HepG2 (cell line): ENCODE results near the gene PEX5L. TPM values are rescaled to one million over a fixed set of nuclear protein-coding genes. Genes with fewer than 3 reads are reported as not detected.

Experiments used
- ATAC-seq: fragments of 200-7000 bp; cut with Tn5 transposase; 3 replicates; pipeline ENCODE4 v1.9.1; 2020; ENCODE audit warnings: mild to moderate bottlenecking, moderate library complexity
- BruUV-seq: library from RNA; stranded (reverse); fragments of 400-500 nt; replicated peaks from 2 replicates; lab custom pipeline; 2021; lab: Mats Ljungman, UMichigan
- CTCF ChIA-PET: fragments of 300-600 bp; formaldehyde crosslinking; extraction: SDS; loops from one replicate; lab custom pipeline; 2021; ENCODE audit warnings: low total read pairs, inconsistent platforms, low intra/inter-chr PET ratio; lab: Yijun Ruan, JAX
- POLR2A ChIA-PET: fragments of 350-600 bp; sonication (Branson Sonifier 250); formaldehyde crosslinking; loops from one replicate; lab custom pipeline; 2020; ENCODE audit warnings: antibody characterized with exemption, inconsistent platforms; lab: Yijun Ruan, JAX
- DNase-seq: peaks from one replicate; pipeline ENCODE4 v3.0.0-alpha.2; 2015; ENCODE audit warnings: low spot score
- FAIRE-seq: peaks from 3 replicates; lab custom pipeline; 2011; peaks lifted over from hg19 to GRCh38; lab: Jason Lieb, UNC
- H2AFZ ChIP-seq: one replicate; pipeline ENCODE4 v1.6.1; 2011; ENCODE audit warnings: low read length, inconsistent platforms
- H3K27ac ChIP-seq: fragments of 300-600 bp; 3 replicates; pipeline ENCODE4 v1.8.0; 2011; ENCODE audit warnings: mixed run types, mild to moderate bottlenecking, mixed read lengths, low read length, inconsistent platforms; ENCODE audit not compliant: insufficient read depth; ENCODE audit errors: extremely low read length
- H3K27me3 ChIP-seq, 2 experiments: fragments of 200-600 bp in 1 of 2; 2 replicates in 1 of 2; 3 replicates in 1 of 2; pipeline versions ENCODE4 v1.6.0 to v1.8.0; 2011; ENCODE audit warnings: low read length in 2 of 2, mild to moderate bottlenecking in 2 of 2, moderate library complexity in 2 of 2, inconsistent platforms in 1 of 2; ENCODE audit not compliant: insufficient read depth in 2 of 2, control insufficient read depth in 1 of 2
- H3K36me3 ChIP-seq, 2 experiments: fragments of 200-600 bp in 1 of 2; replicated peaks in 1 of 2; 2 replicates in 1 of 2; 3 replicates in 1 of 2; pipeline versions ENCODE4 v1.5.1 to v1.8.0; 2011; ENCODE audit warnings: low read length in 2 of 2, inconsistent platforms in 1 of 2; ENCODE audit not compliant: insufficient read depth in 2 of 2, control insufficient read depth in 1 of 2
- H3K4me1 ChIP-seq: 2 replicates; pipeline ENCODE4 v1.5.1; 2012; ENCODE audit warnings: low read length, inconsistent platforms; ENCODE audit not compliant: insufficient read depth
- H3K4me2 ChIP-seq: 2 replicates; pipeline ENCODE4 v1.6.0; 2011; ENCODE audit warnings: low read depth, low read length, inconsistent platforms
- H3K4me3 ChIP-seq, 3 experiments: fragments of 200-600 bp in 1 of 3; sonication (generic), shearing (Covaris generic) in 1 of 3; replicated peaks in 1 of 3; 2 replicates each; pipeline ENCODE4 v1.5.1; 2011 to 2016; ENCODE audit warnings: low read length in 3 of 3, inconsistent platforms in 2 of 3, low read depth in 2 of 3, mild to moderate bottlenecking in 2 of 3, control low read depth in 1 of 3, mixed read lengths in 1 of 3; ENCODE audit not compliant: insufficient read depth in 1 of 3
- H3K79me2 ChIP-seq: one replicate; pipeline ENCODE4 v1.6.1; 2011; ENCODE audit warnings: low read length, inconsistent platforms; ENCODE audit not compliant: insufficient read depth
- H3K9ac ChIP-seq: 2 replicates; pipeline ENCODE4 v1.6.0; 2011; ENCODE audit warnings: mild to moderate bottlenecking, low read depth, low read length, inconsistent platforms; ENCODE audit not compliant: insufficient read depth
- H3K9me3 ChIP-seq: 2 replicates; pipeline ENCODE4 v1.5.1; 2012; ENCODE audit warnings: mild to moderate bottlenecking, low read length
- H4K20me1 ChIP-seq: 2 replicates; pipeline ENCODE4 v1.6.0; 2011; ENCODE audit warnings: inconsistent platforms, mild to moderate bottlenecking, low read length, moderate library complexity; ENCODE audit not compliant: insufficient read depth
- ARID3A ChIP-seq: IDR thresholded peaks from 2 replicates; pipeline ENCODE4 v1.6.1; 2012; ENCODE audit warnings: low read depth, low read length, improper control_type of control experiment
- DNMT1 ChIP-seq: sonication (generic); formaldehyde crosslinking; IDR thresholded peaks from 2 replicates; pipeline ENCODE4 v1.5.1; 2020; ENCODE audit warnings: mild to moderate bottlenecking, missing genetic modification reagents
- ETV6 ChIP-seq: sonication (generic); formaldehyde crosslinking; conservative IDR thresholded peaks from 2 replicates; pipeline ENCODE4 v1.4.0; 2020; ENCODE audit warnings: missing genetic modification reagents
- FOXA3 ChIP-seq: IDR thresholded peaks from 2 replicates; pipeline ENCODE4 v1.6.1; 2016; ENCODE audit warnings: missing genetic modification reagents, missing compliant biosample characterization
- KDM1A ChIP-seq: IDR thresholded peaks from 2 replicates; pipeline ENCODE4 v1.6.1; 2016; ENCODE audit warnings: missing compliant biosample characterization
- MYNN ChIP-seq: sonication (generic); formaldehyde crosslinking; IDR thresholded peaks from 2 replicates; pipeline ENCODE4 v1.4.0; 2020; ENCODE audit warnings: mild to moderate bottlenecking, low read depth, missing genetic modification reagents
- NCOA1 ChIP-seq: sonication (generic); formaldehyde crosslinking; IDR thresholded peaks from 2 replicates; pipeline ENCODE4 v1.9.0; 2021; ENCODE audit warnings: missing genetic modification reagents
- NCOA2 ChIP-seq: sonication (generic); formaldehyde crosslinking; IDR thresholded peaks from 2 replicates; pipeline ENCODE4 v1.8.0; 2022; ENCODE audit warnings: inconsistent platforms
- SNAI1 ChIP-seq: sonication (generic); formaldehyde crosslinking; IDR thresholded peaks from 2 replicates; pipeline ENCODE4 v1.5.0; 2020; ENCODE audit warnings: mild to moderate bottlenecking, missing genetic modification reagents, borderline replicate concordance
- ZBTB3 ChIP-seq: sonication (generic); formaldehyde crosslinking; IDR thresholded peaks from 2 replicates; pipeline ENCODE4 v1.4.0; 2020; ENCODE audit warnings: low read depth, mild to moderate bottlenecking, moderate library complexity, missing genetic modification reagents, borderline replicate concordance
- ZMYM3 ChIP-seq: sonication (generic); formaldehyde crosslinking; IDR thresholded peaks from 2 replicates; pipeline ENCODE4 v1.5.1; 2020; ENCODE audit warnings: mild to moderate bottlenecking, missing genetic modification reagents
- ZNF350 ChIP-seq: sonication (generic); formaldehyde crosslinking; IDR thresholded peaks from 2 replicates; pipeline ENCODE4 v1.4.0; 2020; ENCODE audit warnings: mild to moderate bottlenecking, low read depth, missing genetic modification reagents, borderline replicate concordance
- ZNF44 ChIP-seq: sonication (generic); formaldehyde crosslinking; IDR thresholded peaks from 2 replicates; pipeline ENCODE4 v1.5.1; 2020; ENCODE audit warnings: mild to moderate bottlenecking, missing genetic modification reagents
- ZNF543 ChIP-seq: sonication (generic); formaldehyde crosslinking; IDR thresholded peaks from 2 replicates; pipeline ENCODE4 v1.4.0; 2020; ENCODE audit warnings: mild to moderate bottlenecking, missing genetic modification reagents
- ZNF546 ChIP-seq: sonication (generic); formaldehyde crosslinking; conservative IDR thresholded peaks from 2 replicates; pipeline ENCODE4 v1.8.1; 2023; ENCODE audit warnings: mild to moderate bottlenecking, missing genetic modification reagents
- ZNF577 ChIP-seq: sonication (generic); formaldehyde crosslinking; IDR thresholded peaks from 2 replicates; pipeline ENCODE4 v1.4.0; 2020; ENCODE audit warnings: mild to moderate bottlenecking, low read depth, missing genetic modification reagents, borderline replicate concordance
- ZNF598 ChIP-seq: sonication (generic); formaldehyde crosslinking; IDR thresholded peaks from 2 replicates; pipeline ENCODE4 v1.5.1; 2020; ENCODE audit warnings: mild to moderate bottlenecking, missing genetic modification reagents, borderline replicate concordance
- ZNF720 ChIP-seq: sonication (generic); formaldehyde crosslinking; IDR thresholded peaks from 2 replicates; pipeline ENCODE4 v1.4.0; 2020; ENCODE audit warnings: missing genetic modification reagents
- ZSCAN20 ChIP-seq: sonication (generic); formaldehyde crosslinking; IDR thresholded peaks from 2 replicates; pipeline ENCODE4 v1.4.0; 2020; ENCODE audit warnings: missing genetic modification reagents, mild to moderate bottlenecking, borderline replicate concordance
- WGBS: methylation state at CpG from one replicate; pipeline ENCODE4 v1.1.6; 2017; ENCODE audit warnings: low lambda C conversion rate; 5-methylcytosine and 5-hydroxymethylcytosine counted together
- in situ Hi-C: cut with HindIII; loops from 2 replicates; pipeline ENCODE4 v1.10.0; 2017; ENCODE audit warnings: low pct_unique_long_range_greater_than_20kb; ENCODE audit not compliant: extremely low pct_ligation_motif_present
- intact Hi-C: fragments of 100-400 bp; cut with micrococcal nuclease; formaldehyde crosslinking; loops from one replicate; pipeline ENCODE4 v1.10.0; 2022; ENCODE audit not compliant: unreplicated experiment
- polyA plus RNA-seq, 8 experiments: library from polyadenylated mRNA; depleted of rRNA in 3 of 8; stranded (reverse) in 7 of 8; unstranded in 1 of 8; fragments of >200 nt; fragmentation: Illumina TruSeq in 4 of 8; extraction: Trizol in 4 of 8; gene quantifications; 2 replicates each; pipeline versions ENCODE4 v1.2.1 to v1.2.3, GENCODE V29; 2011 to 2016; ENCODE audit warnings: low read depth in 4 of 8, missing spikeins in 1 of 8, mixed read lengths in 1 of 8; ENCODE audit not compliant: insufficient read depth in 1 of 8
- total RNA-seq, 5 experiments: library from RNA; depleted of rRNA; stranded (reverse); fragments of >200 nt; fragmentation: Illumina TruSeq; extraction: Trizol; gene quantifications; 2 replicates each; pipeline ENCODE4 v1.2.3, GENCODE V29; 2016; ENCODE audit warnings: low read depth in 1 of 5
- TF ChIP-seq, protein P1 (sequence below): sonication (generic); IDR thresholded peaks from 2 replicates; pipeline ENCODE4 v1.6.1; 2016; ENCODE audit warnings: low read depth, borderline replicate concordance

Gene PEX5L
- total and polyA plus RNA-seq, 2 of the 13 experiments (the other 11 are each of a cell fraction or from before 2014, with no cell fraction given): not detected

DNA sequence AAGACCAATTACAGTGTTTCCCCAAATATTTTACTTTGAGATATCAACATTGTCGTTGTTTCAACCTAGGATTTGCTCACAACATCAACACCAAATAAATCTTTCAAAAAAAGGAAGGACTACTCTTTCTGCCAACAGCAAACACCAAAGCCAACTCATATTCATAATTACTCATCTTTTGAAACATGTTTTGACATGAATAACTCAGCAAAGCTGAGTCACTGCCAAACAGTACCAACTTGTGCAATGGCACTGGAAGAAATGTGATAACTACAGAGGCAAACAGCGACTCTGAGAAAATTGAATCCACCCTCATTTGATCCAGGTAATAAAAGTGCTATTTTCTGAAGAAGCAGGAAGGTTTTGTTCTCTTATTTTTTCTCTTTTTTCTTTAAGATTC, 67.2 kb downstream of the PEX5L start:
- no peaks in the 10 kb centered on the region for H3K36me3 ChIP-seq
- intact Hi-C loops (no loop called here), in situ Hi-C loops (no loop called here)
- POLR2A ChIA-PET: no interaction called here
- FAIRE-seq (no peak), ATAC-seq (no peak), DNase-seq (no peak)
- H2AFZ ChIP-seq: no peak overlapping the region
- H3K4me1 ChIP-seq: no peaks in the 10 kb centered on the region
- H3K4me2 ChIP-seq: no peak overlapping the region
- no peak overlapping the region for H3K4me3 ChIP-seq
- TF ChIP-seq MYNN (CRISPR knock-in tag): no peak
- no peak for TF ChIP-seq SNAI1 (CRISPR knock-in tag)
- no peak for TF ChIP-seq ZNF720 (CRISPR knock-in tag)
- no peak for TF ChIP-seq ZSCAN20
- TF ChIP-seq ZNF543: no peak
- no peak for TF ChIP-seq NCOA2 (CRISPR knock-in tag)
- no peaks in the 10 kb centered on the region for H3K79me2 ChIP-seq
- CTCF ChIA-PET: no interaction called here
- no TSS peak for BruUV-seq
- H4K20me1 ChIP-seq: no peaks in the 10 kb centered on the region
- 0% methylated on average over 2 of the region's 2 CpGs for WGBS
- H3K9me3 ChIP-seq: no peaks in the 10 kb centered on the region
- no peak overlapping the region for H3K27ac ChIP-seq
- no peaks in the 10 kb centered on the region; a peak in 1 of 5 replicates for H3K27me3 ChIP-seq
- H3K9ac ChIP-seq: no peak overlapping the region

DNA sequence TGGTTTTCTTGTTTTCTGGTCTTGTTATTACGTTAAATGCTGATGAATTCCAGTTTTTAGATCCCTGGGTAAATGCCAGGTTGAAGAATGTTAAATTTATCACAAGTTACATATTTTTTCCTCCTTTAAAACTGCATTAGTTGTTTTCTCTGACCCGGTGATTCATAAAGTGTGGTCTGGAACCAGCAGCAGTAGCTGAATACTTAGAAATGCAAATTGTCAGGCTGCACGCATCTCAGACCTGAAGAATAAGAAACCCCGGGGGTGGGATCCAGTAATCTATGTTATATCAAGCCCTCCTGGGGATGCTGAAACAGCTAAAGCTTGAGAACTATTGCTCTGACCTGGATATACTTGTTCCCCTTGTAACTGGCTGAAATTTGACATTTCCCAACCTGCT, 69.1 kb downstream of the PEX5L start:
- 21% methylated on average over 4 of the region's 4 CpGs for WGBS
- no peak overlapping the region for H3K4me3 ChIP-seq
- no peaks in the 10 kb centered on the region for H3K9me3 ChIP-seq
- in situ Hi-C loops: no loop called here
- POLR2A ChIA-PET: no interaction called here
- intact Hi-C loops: no loop called here
- no peak overlapping the region for H2AFZ ChIP-seq
- no peaks in the 10 kb centered on the region for H3K79me2 ChIP-seq
- ATAC-seq (no peak), FAIRE-seq (no peak), DNase-seq (no peak)
- H3K4me2 ChIP-seq: no peak overlapping the region
- H3K27me3 ChIP-seq: no peaks in the 10 kb centered on the region
- no TSS peak for BruUV-seq
- H3K27ac ChIP-seq: no peak overlapping the region
- H3K4me1 ChIP-seq: no peaks in the 10 kb centered on the region
- CTCF ChIA-PET: no interaction called here
- no peak overlapping the region for H3K9ac ChIP-seq
- H3K36me3 ChIP-seq: no peaks in the 10 kb centered on the region
- H4K20me1 ChIP-seq: no peaks in the 10 kb centered on the region
- TF ChIP-seq ZNF546 (CRISPR knock-in tag) (no peak), ZNF44 (no peak), FOXA3 (CRISPR knock-in tag) (no peak), KDM1A (CRISPR knock-in tag) (no peak), ZNF577 (CRISPR knock-in tag) (no peak), NCOA1 (CRISPR knock-in tag) (no peak), ZMYM3 (no peak), DNMT1 (no peak), ZNF350 (no peak), ETV6 (CRISPR knock-in tag) (no peak), ZNF598 (CRISPR knock-in tag) (no peak), ARID3A (no peak), ZBTB3 (CRISPR knock-in tag) (no peak)
- TF ChIP-seq, protein P1, sequence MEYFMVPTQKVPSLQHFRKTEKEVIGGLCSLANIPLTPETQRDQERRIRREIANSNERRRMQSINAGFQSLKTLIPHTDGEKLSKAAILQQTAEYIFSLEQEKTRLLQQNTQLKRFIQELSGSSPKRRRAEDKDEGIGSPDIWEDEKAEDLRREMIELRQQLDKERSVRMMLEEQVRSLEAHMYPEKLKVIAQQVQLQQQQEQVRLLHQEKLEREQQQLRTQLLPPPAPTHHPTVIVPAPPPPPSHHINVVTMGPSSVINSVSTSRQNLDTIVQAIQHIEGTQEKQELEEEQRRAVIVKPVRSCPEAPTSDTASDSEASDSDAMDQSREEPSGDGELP: no peak
